GM12878 (cell line): ENCODE measurements around the gene TNS4.

ENCODE experiments used
- BACH1 ChIP-seq: fragments of 450-650 bp; IDR thresholded peaks from 2 replicates; pipeline ENCODE4 v1.6.1; 2017; ENCODE audit warnings: mild to moderate bottlenecking, borderline replicate concordance
- CTCF ChIP-seq, 3 experiments: IDR thresholded peaks in 2 of 3; conservative IDR thresholded peaks in 1 of 3; 2 replicates each; pipeline ENCODE4 v1.5.1; 2011; ENCODE audit warnings: low read depth in 3 of 3, low read length in 3 of 3, mild to moderate bottlenecking in 3 of 3, control low read depth in 2 of 3, moderate library complexity in 2 of 3, inconsistent platforms in 1 of 3, mixed read lengths in 1 of 3; ENCODE audit not compliant: control insufficient read depth in 2 of 3, insufficient read depth in 1 of 3; ENCODE audit errors: extremely low read depth in 1 of 3
- EZH2 ChIP-seq: IDR thresholded peaks from 2 replicates; pipeline ENCODE4 v1.6.1; 2012; ENCODE audit warnings: low read depth, mild to moderate bottlenecking, control low read depth, inconsistent platforms, low read length, borderline replicate concordance; ENCODE audit not compliant: control insufficient read depth
- GABPA ChIP-seq: IDR thresholded peaks from 2 replicates; pipeline ENCODE4 v1.6.1; 2014; ENCODE audit warnings: antibody characterized with exemption, low read depth, mild to moderate bottlenecking, inconsistent platforms
- POLR2A ChIP-seq: IDR thresholded peaks from 2 replicates; pipeline ENCODE4 v1.6.1; 2011; ENCODE audit warnings: low read depth, mild to moderate bottlenecking, low read length
- POLR2AphosphoS5 ChIP-seq: IDR thresholded peaks from 2 replicates; pipeline ENCODE4 v1.6.1; 2011; ENCODE audit warnings: mild to moderate bottlenecking, low read length, inconsistent platforms
- RAD21 ChIP-seq: IDR thresholded peaks from 2 replicates; pipeline ENCODE4 v1.6.1; 2011; ENCODE audit warnings: mild to moderate bottlenecking, low read depth, low read length, moderate library complexity; ENCODE audit not compliant: insufficient read depth
- RFX5 ChIP-seq: IDR thresholded peaks from 2 replicates; pipeline ENCODE4 v1.6.1; 2011; ENCODE audit warnings: low read depth, low read length, improper control_type of control experiment
- USF1 ChIP-seq: IDR thresholded peaks from 2 replicates; pipeline ENCODE4 v1.6.1; 2011; ENCODE audit warnings: borderline replicate concordance, low read depth, mild to moderate bottlenecking, moderate library complexity, mixed read lengths, low read length; ENCODE audit not compliant: insufficient read depth; ENCODE audit errors: extremely low read length
- YY1 ChIP-seq: IDR thresholded peaks from 2 replicates; pipeline ENCODE4 v1.6.1; 2011; ENCODE audit warnings: low read depth, mild to moderate bottlenecking, low read length
- ZNF274 ChIP-seq: IDR thresholded peaks from one replicate; pipeline ENCODE4 v1.8.0; 2011; ENCODE audit not compliant: insufficient read length, insufficient read depth

DNA sequence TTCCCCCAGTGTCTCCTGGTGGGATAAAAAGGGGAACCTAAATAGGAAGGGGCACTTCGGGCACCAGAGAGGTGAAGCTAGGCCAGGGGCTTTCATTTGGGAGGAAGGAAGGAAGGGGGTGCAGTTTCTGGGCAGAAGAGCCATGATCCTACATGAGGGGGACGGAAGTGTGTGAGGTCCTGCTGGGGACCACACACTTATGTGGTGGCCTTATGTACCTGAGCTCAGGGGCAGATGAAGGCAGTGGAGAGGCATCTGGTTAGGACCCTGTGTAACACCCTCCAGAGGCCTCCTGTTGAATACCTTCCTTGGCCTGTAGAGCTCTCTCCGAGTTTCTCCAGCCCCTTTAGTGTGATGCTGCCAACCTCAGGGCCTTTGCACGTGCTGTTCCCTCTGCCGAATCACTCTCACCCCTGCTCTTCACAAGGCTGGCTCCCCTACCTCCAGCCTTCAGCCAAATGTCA, 37.0 kb downstream of the TNS4 start:
- TF ChIP-seq GABPA (no peak), POLR2AphosphoS5 (no peak), RFX5 (no peak), BACH1 (no peak), POLR2A (no peak), USF1 (no peak), EZH2 (no peak), YY1 (no peak), CTCF (IDR thresholded peaks at IDR 0.05 in 2 of 3, conservative IDR thresholded peaks at IDR 0.05 in 1 of 3; ENCODE audit: control insufficient read depth in 2 of 3, extremely low read depth in 1 of 3, insufficient read depth in 1 of 3, low read depth in 3 of 3, low read length in 3 of 3) (no peak), ZNF274 (no peak), RAD21 (no peak)
